Measurements from ENCODE around the gene LRRC51. TPM values are rescaled to one million over a fixed set of nuclear protein-coding genes. Genes with fewer than 3 reads are reported as not detected.
A peak's percentile ranks its signal among the peaks of the same experiment; 100 is the strongest.

The LRRC51 gene
- total and polyA plus RNA-seq, 2 of the 4 experiments (the other 2 are of a cell fraction), result 5.3 to 5.6 TPM

DNA sequence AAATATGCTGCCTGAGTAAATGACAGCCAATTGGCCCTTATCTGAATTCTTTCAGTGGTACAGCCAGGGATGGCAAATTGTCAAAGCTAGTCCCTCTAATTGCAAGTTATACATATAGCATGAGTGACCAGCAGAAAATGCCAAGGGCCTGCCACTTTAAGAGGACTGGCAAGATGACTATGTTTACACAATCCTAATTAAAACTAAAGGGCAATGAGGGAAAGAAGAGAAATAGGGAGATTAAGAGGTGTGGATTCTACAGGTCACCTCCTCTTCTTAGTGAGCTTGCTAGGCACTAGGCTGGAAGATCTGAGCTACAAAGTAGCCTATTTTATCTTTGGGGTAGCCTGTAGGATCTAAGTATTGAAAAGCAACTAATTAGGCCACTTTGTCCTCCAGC is 13.8 kb upstream of the LRRC51 start:
- CTCF ChIA-PET, result interaction anchor here (1.5 kb wide), 1 partner anchor 42 kb away, joined by 3 read pairs; no protein-coding TSS in a partner anchor

More for the DNA sequence above, 13.8 kb upstream of the LRRC51 start:
- H3K56ac ChIP-seq (ENCODE audit: extremely low read depth, insufficient read depth, low read length), result no peak overlapping the region
- H3K4ac ChIP-seq (ENCODE audit: low read depth, low read length), result peak overlapping the region; percentile 47; the same call in 1 of the 2 replicates
- peak overlapping the region; percentile 31; the same call in 1 of the 2 replicates for H3K27ac ChIP-seq (ENCODE audit: insufficient read depth, low read length)
- H4K20me1 ChIP-seq (ENCODE audit: insufficient read depth, low read length), result peaks cover under 1% of the 10 kb centered on the region; the same call in 1 of the 2 replicates
- no peak overlapping the region for H2AK9ac ChIP-seq (replicated peaks; ENCODE audit: low read depth, low read length, poor library complexity)
- H2BK5ac ChIP-seq (ENCODE audit: low read depth, low read length, poor library complexity, severe bottlenecking), result peak overlapping the region; percentile 18
- TF ChIP-seq RFX5 (IDR thresholded peaks at IDR 0.05; ENCODE audit: low read depth, low read length), result no peak
- TF ChIP-seq RCOR1 (IDR thresholded peaks at IDR 0.05; ENCODE audit: insufficient replicate concordance, low read length), result no peak
- TF ChIP-seq MAZ (IDR thresholded peaks at IDR 0.05; ENCODE audit: borderline replicate concordance, low read depth, low read length), result no peak
- TF ChIP-seq RAD21 (IDR thresholded peaks at IDR 0.05; ENCODE audit: low read length), result no peak
- no peak for TF ChIP-seq USF2 (IDR thresholded peaks at IDR 0.05; ENCODE audit: low read depth, low read length)
- TF ChIP-seq POLR2A (IDR thresholded peaks at IDR 0.05; ENCODE audit: low read depth, low read length), result no peak
- TF ChIP-seq MAFK (IDR thresholded peaks at IDR 0.05; ENCODE audit: low read depth, low read length), result no peak
- TF ChIP-seq BHLHE40 (IDR thresholded peaks at IDR 0.05; ENCODE audit: low read depth, low read length), result no peak
- TF ChIP-seq, protein P1, sequence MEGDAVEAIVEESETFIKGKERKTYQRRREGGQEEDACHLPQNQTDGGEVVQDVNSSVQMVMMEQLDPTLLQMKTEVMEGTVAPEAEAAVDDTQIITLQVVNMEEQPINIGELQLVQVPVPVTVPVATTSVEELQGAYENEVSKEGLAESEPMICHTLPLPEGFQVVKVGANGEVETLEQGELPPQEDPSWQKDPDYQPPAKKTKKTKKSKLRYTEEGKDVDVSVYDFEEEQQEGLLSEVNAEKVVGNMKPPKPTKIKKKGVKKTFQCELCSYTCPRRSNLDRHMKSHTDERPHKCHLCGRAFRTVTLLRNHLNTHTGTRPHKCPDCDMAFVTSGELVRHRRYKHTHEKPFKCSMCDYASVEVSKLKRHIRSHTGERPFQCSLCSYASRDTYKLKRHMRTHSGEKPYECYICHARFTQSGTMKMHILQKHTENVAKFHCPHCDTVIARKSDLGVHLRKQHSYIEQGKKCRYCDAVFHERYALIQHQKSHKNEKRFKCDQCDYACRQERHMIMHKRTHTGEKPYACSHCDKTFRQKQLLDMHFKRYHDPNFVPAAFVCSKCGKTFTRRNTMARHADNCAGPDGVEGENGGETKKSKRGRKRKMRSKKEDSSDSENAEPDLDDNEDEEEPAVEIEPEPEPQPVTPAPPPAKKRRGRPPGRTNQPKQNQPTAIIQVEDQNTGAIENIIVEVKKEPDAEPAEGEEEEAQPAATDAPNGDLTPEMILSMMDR (conservative IDR thresholded peaks at IDR 0.05; ENCODE audit: low read depth, low read length), result no peak
- no peak for TF ChIP-seq CEBPB (IDR thresholded peaks at IDR 0.05; ENCODE audit: low read depth, low read length)
- TF ChIP-seq FOS (IDR thresholded peaks at IDR 0.05; ENCODE audit: low read depth, low read length), result no peak
- TF ChIP-seq, protein P2, sequence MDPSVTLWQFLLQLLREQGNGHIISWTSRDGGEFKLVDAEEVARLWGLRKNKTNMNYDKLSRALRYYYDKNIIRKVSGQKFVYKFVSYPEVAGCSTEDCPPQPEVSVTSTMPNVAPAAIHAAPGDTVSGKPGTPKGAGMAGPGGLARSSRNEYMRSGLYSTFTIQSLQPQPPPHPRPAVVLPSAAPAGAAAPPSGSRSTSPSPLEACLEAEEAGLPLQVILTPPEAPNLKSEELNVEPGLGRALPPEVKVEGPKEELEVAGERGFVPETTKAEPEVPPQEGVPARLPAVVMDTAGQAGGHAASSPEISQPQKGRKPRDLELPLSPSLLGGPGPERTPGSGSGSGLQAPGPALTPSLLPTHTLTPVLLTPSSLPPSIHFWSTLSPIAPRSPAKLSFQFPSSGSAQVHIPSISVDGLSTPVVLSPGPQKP (IDR thresholded peaks at IDR 0.05; ENCODE audit: borderline replicate concordance, low read depth, low read length), result no peak
- peaks cover under 1% of the 10 kb centered on the region for H3K36me3 ChIP-seq (ENCODE audit: control insufficient read depth, insufficient read depth, low read length)
- no peak overlapping the region for H3K9ac ChIP-seq (ENCODE audit: low read depth, low read length)
- peaks cover 25% of the 10 kb centered on the region for H3K4me1 ChIP-seq (ENCODE audit: control insufficient read depth, insufficient read depth, low read length)
- H3K9me1 ChIP-seq (ENCODE audit: insufficient read depth, low read length), result peaks cover 18% of the 10 kb centered on the region
- peak overlapping the region; percentile 4; the same call in 1 of the 2 replicates for H3K23ac ChIP-seq (ENCODE audit: low read depth, low read length)
- H3K18ac ChIP-seq (ENCODE audit: low read depth, low read length), result peak overlapping the region; percentile 75; the same call in 1 of the 2 replicates
- intact Hi-C loops (cut with micrococcal nuclease), result no loop called here
- H3K4me2 ChIP-seq (ENCODE audit: low read depth, low read length), result peak overlapping the region; percentile 83
- dilution Hi-C loops (cut with HindIII; ENCODE audit: low sequenced_read_pairs, unreplicated experiment), result no loop called here
- H2AFZ ChIP-seq (replicated peaks; ENCODE audit: low read length, poor library complexity), result no peak overlapping the region
- no peak overlapping the region for H2AK5ac ChIP-seq (ENCODE audit: low read depth, low read length)
- ATAC-seq (ENCODE audit: low read depth) (no peak), DNase-seq (no peak)
- H2BK120ac ChIP-seq (ENCODE audit: low read depth, low read length), result no peak overlapping the region
- no peaks in the 10 kb centered on the region for H3K27me3 ChIP-seq (ENCODE audit: control insufficient read depth, insufficient read depth, low read length)
- POLR2A ChIA-PET (ENCODE audit: unreplicated experiment), result interaction anchor here (0.6 kb wide), 1 partner anchor 526 kb away, joined by 5 read pairs; no protein-coding TSS in a partner anchor
- peak overlapping the region; percentile 33; the same call in 1 of the 2 replicates for H4K91ac ChIP-seq (ENCODE audit: insufficient read depth, low read depth, low read length)
- 0 out of 2 replicates have a peak overlapping the region, but pooled peaks have one; percentile 10 for H2BK20ac ChIP-seq (ENCODE audit: low read depth, low read length)
- in situ Hi-C loops (cut with MboI; ENCODE audit: low sequenced_read_pairs), result no loop called here
- no peaks in the 10 kb centered on the region for H3K9me3 ChIP-seq (ENCODE audit: control insufficient read depth, insufficient read depth, low read length)
- BruUV-seq (replicated peaks), result no TSS peak
- H4K8ac ChIP-seq (ENCODE audit: low read depth in 2 of 2, low read length in 2 of 2), result peak overlapping the region in 1 of 2 experiments; percentile 59; a peak in 2 of 4 replicates
- peaks cover 30 to 66% of the 10 kb centered on the region in 2 experiments for H3K79me1 ChIP-seq (ENCODE audit: low read depth in 1 of 2, low read length in 2 of 2)
- peak overlapping the region; percentile 67 for H3K14ac ChIP-seq (replicated peaks; ENCODE audit: low read depth, low read length)
- peak overlapping the region; percentile 75 for H4K5ac ChIP-seq (ENCODE audit: low read depth, low read length)
- H2BK15ac ChIP-seq (ENCODE audit: low read depth, low read length), result 0 out of 3 replicates have a peak overlapping the region, but pooled peaks have one; percentile 29
- no peak overlapping the region for H3K4me3 ChIP-seq (ENCODE audit: insufficient read depth, low read depth, low read length)
